PC-9 (cell line): Measurements from ENCODE around the gene HMCES. TPM values are rescaled to one million over a fixed set of nuclear protein-coding genes. Genes with fewer than 3 reads are reported as not detected.
"Not testable (repeated sequence)": the region's sequence is repeated elsewhere in the genome, so short reads cannot be mapped to it uniquely, and the experiment has no call there.

Source experiments
- BruUV-seq: library from RNA; stranded (reverse); fragments of 400-500 nt; replicated peaks from 2 replicates; lab custom pipeline; 2021; lab: Mats Ljungman, UMichigan
- CTCF ChIA-PET: fragments of 300-600 bp; sonication (Branson Sonifier 250); formaldehyde crosslinking; loops from one replicate; lab custom pipeline; 2022; ENCODE audit warnings: antibody characterized with exemption; lab: Charles Lee
- POLR2A ChIA-PET: fragments of 300-600 bp; sonication (Branson Sonifier 250); formaldehyde crosslinking; loops from one replicate; lab custom pipeline; 2022; ENCODE audit warnings: antibody characterized with exemption; ENCODE audit not compliant: unreplicated experiment; lab: Charles Lee
- DNase-seq, 2 experiments: peaks; one replicate each; pipeline versions ENCODE4 v3.0.0 to v3.0.0-alpha.2; 2015 to 2022; ENCODE audit warnings: mixed read lengths in 1 of 2
- H2AFZ ChIP-seq: fragments of 200-600 bp; sonication (generic); 2 replicates; pipeline ENCODE4 v1.8.1; 2017; ENCODE audit warnings: antibody characterized with exemption
- H3F3A ChIP-seq: fragments of 200-600 bp; sonication (generic); 2 replicates; pipeline ENCODE4 v1.8.1; 2017; ENCODE audit warnings: antibody characterized with exemption, mild to moderate bottlenecking, low read depth; ENCODE audit not compliant: insufficient read depth
- H3K27ac ChIP-seq: fragments of 200-600 bp; sonication (generic); 2 replicates; pipeline ENCODE4 v1.6.1; 2016; ENCODE audit warnings: mixed run types
- H3K27me3 ChIP-seq: fragments of 200-600 bp; sonication (generic); 2 replicates; pipeline ENCODE4 v1.6.1; 2016; ENCODE audit warnings: low read depth, mixed run types; ENCODE audit not compliant: insufficient read depth
- H3K36me3 ChIP-seq: fragments of 200-600 bp; sonication (generic); 2 replicates; pipeline ENCODE4 v1.6.1; 2016; ENCODE audit warnings: low read depth, mixed run types
- H3K4me1 ChIP-seq: fragments of 200-600 bp; sonication (generic); replicated peaks from 2 replicates; pipeline ENCODE4 v1.6.1; 2016; ENCODE audit warnings: mixed run types; ENCODE audit not compliant: insufficient read depth
- H3K4me2 ChIP-seq: fragments of 200-600 bp; sonication (generic); 2 replicates; pipeline ENCODE4 v1.6.1; 2017; ENCODE audit warnings: mixed run types
- H3K4me3 ChIP-seq: fragments of 200-600 bp; sonication (generic); 2 replicates; pipeline ENCODE4 v1.6.1; 2016; ENCODE audit warnings: mixed run types
- H3K79me2 ChIP-seq: fragments of 200-600 bp; sonication (generic); 2 replicates; pipeline ENCODE4 v1.6.1; 2017; ENCODE audit warnings: low read depth, mixed run types
- H3K9me2 ChIP-seq: fragments of 200-600 bp; sonication (generic); 2 replicates; pipeline ENCODE4 v1.8.1; 2017; ENCODE audit warnings: mild to moderate bottlenecking; ENCODE audit not compliant: insufficient read depth
- H3K9me3 ChIP-seq: fragments of 200-600 bp; sonication (generic); 2 replicates; pipeline ENCODE4 v1.8.1; 2016; ENCODE audit warnings: low read depth; ENCODE audit not compliant: insufficient read depth
- H4K20me1 ChIP-seq: fragments of 200-600 bp; sonication (generic); 2 replicates; pipeline ENCODE4 v1.8.1; 2017; ENCODE audit not compliant: insufficient read depth
- EZH2 ChIP-seq: fragments of 200-600 bp; sonication (generic); IDR thresholded peaks from 2 replicates; pipeline ENCODE4 v1.8.0; 2017; ENCODE audit warnings: antibody characterized with exemption, low read depth
- intact Hi-C: fragments of 100-400 bp; cut with micrococcal nuclease; formaldehyde crosslinking; loops from one replicate; pipeline ENCODE4 v1.10.0; 2022; ENCODE audit not compliant: unreplicated experiment
- total RNA-seq: library from RNA; stranded (reverse); gene quantifications from 2 replicates; pipeline ENCODE4 v1.2.3, GENCODE V29; 2021
- TF ChIP-seq, protein P1 (sequence below): fragments of 200-600 bp; sonication (generic); conservative IDR thresholded peaks from 2 replicates; pipeline ENCODE4 v1.6.1; 2017; ENCODE audit warnings: mixed run types, antibody characterized with exemption, mild to moderate bottlenecking, moderate library complexity

HMCES gene
- total RNA-seq, 1 experiment from 2014 or later = 60.9 TPM

GRCh38 chr3:129245641-129246306, 32.9 kb upstream of the HMCES start:
- H4K20me1 ChIP-seq, BruUV-seq, H3K27me3 ChIP-seq, H3K9me3 ChIP-seq, H2AFZ ChIP-seq, H3K4me3 ChIP-seq, H3K36me3 ChIP-seq, H3K9me2 ChIP-seq: not testable (repeated sequence)
- Histone ChIP-seq H3K4me1 (peaks cover 24% of the 10 kb centered on the region), H3K79me2 (peaks cover 29% of the 10 kb centered on the region), H3K27ac (peak overlapping the region; percentile 58), H3K4me2 (peak overlapping the region; percentile 53), H3F3A (peaks cover 15% of the 10 kb centered on the region)
- CTCF ChIA-PET = interaction anchor here (0.5 to 2.5 kb wide), 15 partner anchors 13 to 1660 kb away, joined by 3 to 21 read pairs (median 4); partner anchors contain the start of gene RAB43
- peak; percentile 81 to 89 for DNase-seq
- POLR2A ChIA-PET = interaction anchor here (0.5 to 0.8 kb wide), 6 partner anchors 56 to 305 kb away, joined by 3 to 25 read pairs (median 5); no protein-coding TSS in a partner anchor
- TF ChIP-seq, protein P1, sequence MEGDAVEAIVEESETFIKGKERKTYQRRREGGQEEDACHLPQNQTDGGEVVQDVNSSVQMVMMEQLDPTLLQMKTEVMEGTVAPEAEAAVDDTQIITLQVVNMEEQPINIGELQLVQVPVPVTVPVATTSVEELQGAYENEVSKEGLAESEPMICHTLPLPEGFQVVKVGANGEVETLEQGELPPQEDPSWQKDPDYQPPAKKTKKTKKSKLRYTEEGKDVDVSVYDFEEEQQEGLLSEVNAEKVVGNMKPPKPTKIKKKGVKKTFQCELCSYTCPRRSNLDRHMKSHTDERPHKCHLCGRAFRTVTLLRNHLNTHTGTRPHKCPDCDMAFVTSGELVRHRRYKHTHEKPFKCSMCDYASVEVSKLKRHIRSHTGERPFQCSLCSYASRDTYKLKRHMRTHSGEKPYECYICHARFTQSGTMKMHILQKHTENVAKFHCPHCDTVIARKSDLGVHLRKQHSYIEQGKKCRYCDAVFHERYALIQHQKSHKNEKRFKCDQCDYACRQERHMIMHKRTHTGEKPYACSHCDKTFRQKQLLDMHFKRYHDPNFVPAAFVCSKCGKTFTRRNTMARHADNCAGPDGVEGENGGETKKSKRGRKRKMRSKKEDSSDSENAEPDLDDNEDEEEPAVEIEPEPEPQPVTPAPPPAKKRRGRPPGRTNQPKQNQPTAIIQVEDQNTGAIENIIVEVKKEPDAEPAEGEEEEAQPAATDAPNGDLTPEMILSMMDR = peak; percentile 94
- intact Hi-C loops = loop anchor here (1.0 to 2.0 kb wide), 6 partner anchors 35 to 275 kb away; partner anchors contain the start of genes CNBP and ISY1

- Histone ChIP-seq H3K36me3 (no peaks in the 10 kb centered on the region), H3K79me2 (peaks cover 35% of the 10 kb centered on the region), H3F3A (peaks cover 12% of the 10 kb centered on the region), H3K4me3 (no peak overlapping the region), H4K20me1 (no peaks in the 10 kb centered on the region), H2AFZ (no peak overlapping the region), H3K9me3 (no peaks in the 10 kb centered on the region), H3K4me2 (no peak overlapping the region), H3K9me2 (no peaks in the 10 kb centered on the region), H3K27ac (no peak overlapping the region), H3K27me3 (no peaks in the 10 kb centered on the region), H3K4me1 (peaks cover 21% of the 10 kb centered on the region)
- no TSS peak for BruUV-seq
- POLR2A ChIA-PET = interaction anchor here (0.6 kb wide), 2 partner anchors 22 to 306 kb away, joined by 7 read pairs; no protein-coding TSS in a partner anchor
- CTCF ChIA-PET = interaction anchor here (0.5 to 2.5 kb wide), 7 partner anchors 50 to 1094 kb away, joined by 3 to 21 read pairs (median 3); no protein-coding TSS in a partner anchor
- intact Hi-C loops = no loop called here
- DNase-seq = no peak
- TF ChIP-seq, protein P1 = no peak
- no peak for TF ChIP-seq EZH2
Measured at GRCh38 chr3:129246636-129247035, 32.0 kb upstream of the HMCES start.

- DNase-seq = peak in 1 of 2 experiments; percentile 46
- POLR2A ChIA-PET = no interaction called here
Measured at GRCh38 chr3:129248286-129248979, 30.2 kb upstream of the HMCES start.

More at GRCh38 chr3:129248286-129248979, 30.2 kb upstream of the HMCES start:
- Histone ChIP-seq H3K27ac (peak overlapping the region; percentile 56), H3K9me3 (no peaks in the 10 kb centered on the region), H3K4me2 (peak overlapping the region; percentile 95), H3K9me2 (no peaks in the 10 kb centered on the region), H3K27me3 (no peaks in the 10 kb centered on the region), H4K20me1 (peaks cover 4% of the 10 kb centered on the region; the same call in 1 of the 2 replicates), H3K4me3 (peak overlapping the region; percentile 88), H3K4me1 (peaks cover 21% of the 10 kb centered on the region), H3K79me2 (peaks cover 53% of the 10 kb centered on the region), H3K36me3 (peaks cover 14% of the 10 kb centered on the region), H3F3A (peaks cover 12% of the 10 kb centered on the region), H2AFZ (peak overlapping the region; percentile 88)
- TF ChIP-seq EZH2 = no peak
- TF ChIP-seq, protein P1 = no peak
- intact Hi-C loops = loop anchor here (2.0 kb wide), 1 partner anchor 128 kb away; the partner anchor contains the start of gene RAB43
- CTCF ChIA-PET = interaction anchor here (1.0 kb wide), 1 partner anchor 278 kb away, joined by 3 read pairs; no protein-coding TSS in a partner anchor
- BruUV-seq = no TSS peak
